Coronary artery (tissue), 2 donors: ENCODE measurements around the gene GNA14.

Experiments used
- DNase-seq: peaks from one replicate; pipeline ENCODE4 v3.0.0-alpha.2; 2017; ENCODE audit warnings: low spot score
- H3K27ac ChIP-seq, 2 donors: fragments of 200-600 bp; sonication (generic); one replicate each; pipeline ENCODE4 v1.5.1; 2016 to 2019
- H3K4me3 ChIP-seq: fragments of 200-600 bp; sonication (generic); 2 replicates; pipeline ENCODE4 v1.5.1; 2016; ENCODE audit warnings: mild to moderate bottlenecking, moderate library complexity
- TF ChIP-seq, protein P1 (sequence below): fragments of 200-600 bp; sonication (generic); IDR thresholded peaks from one replicate; pipeline ENCODE4 v1.5.1; 2019; ENCODE audit warnings: antibody characterized with exemption

GNA14 gene

GRCh38 chr9:77488439-77489126 is 159.5 kb downstream of the GNA14 start:
- DNase-seq = no peak
- Histone ChIP-seq H3K27ac (no peak overlapping the region), H3K4me3 (no peak overlapping the region)
- TF ChIP-seq, protein P1, sequence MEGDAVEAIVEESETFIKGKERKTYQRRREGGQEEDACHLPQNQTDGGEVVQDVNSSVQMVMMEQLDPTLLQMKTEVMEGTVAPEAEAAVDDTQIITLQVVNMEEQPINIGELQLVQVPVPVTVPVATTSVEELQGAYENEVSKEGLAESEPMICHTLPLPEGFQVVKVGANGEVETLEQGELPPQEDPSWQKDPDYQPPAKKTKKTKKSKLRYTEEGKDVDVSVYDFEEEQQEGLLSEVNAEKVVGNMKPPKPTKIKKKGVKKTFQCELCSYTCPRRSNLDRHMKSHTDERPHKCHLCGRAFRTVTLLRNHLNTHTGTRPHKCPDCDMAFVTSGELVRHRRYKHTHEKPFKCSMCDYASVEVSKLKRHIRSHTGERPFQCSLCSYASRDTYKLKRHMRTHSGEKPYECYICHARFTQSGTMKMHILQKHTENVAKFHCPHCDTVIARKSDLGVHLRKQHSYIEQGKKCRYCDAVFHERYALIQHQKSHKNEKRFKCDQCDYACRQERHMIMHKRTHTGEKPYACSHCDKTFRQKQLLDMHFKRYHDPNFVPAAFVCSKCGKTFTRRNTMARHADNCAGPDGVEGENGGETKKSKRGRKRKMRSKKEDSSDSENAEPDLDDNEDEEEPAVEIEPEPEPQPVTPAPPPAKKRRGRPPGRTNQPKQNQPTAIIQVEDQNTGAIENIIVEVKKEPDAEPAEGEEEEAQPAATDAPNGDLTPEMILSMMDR = no peak

GRCh38 chr9:77486968-77487367 is 161.2 kb downstream of the GNA14 start:
- H3K4me3 ChIP-seq = no peak overlapping the region
- no peak for DNase-seq
- H3K27ac ChIP-seq = no peak overlapping the region
- TF ChIP-seq, protein P1 = no peak

DNA sequence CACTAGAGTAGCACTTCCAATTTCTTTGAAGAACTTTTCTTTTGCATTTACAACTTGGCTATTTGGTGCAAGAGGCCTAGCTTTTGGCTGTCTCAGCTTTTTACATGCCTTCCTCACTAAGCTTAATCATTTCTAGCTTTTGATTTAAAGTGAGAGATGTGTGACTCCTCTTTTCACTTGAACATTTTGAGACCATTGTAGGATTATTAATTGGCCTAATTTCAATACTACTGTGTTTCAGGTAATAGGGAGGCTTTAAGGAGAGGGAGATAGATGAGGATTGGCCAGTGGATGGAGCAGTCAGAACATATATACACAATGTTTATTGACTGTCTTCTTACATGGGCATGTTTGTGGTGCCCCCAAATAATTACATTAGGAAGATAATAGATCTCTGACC is 161.7 kb downstream of the GNA14 start:
- no peak for DNase-seq
- Histone ChIP-seq H3K27ac (no peak overlapping the region), H3K4me3 (no peak overlapping the region)
- TF ChIP-seq, protein P1 = no peak

DNA sequence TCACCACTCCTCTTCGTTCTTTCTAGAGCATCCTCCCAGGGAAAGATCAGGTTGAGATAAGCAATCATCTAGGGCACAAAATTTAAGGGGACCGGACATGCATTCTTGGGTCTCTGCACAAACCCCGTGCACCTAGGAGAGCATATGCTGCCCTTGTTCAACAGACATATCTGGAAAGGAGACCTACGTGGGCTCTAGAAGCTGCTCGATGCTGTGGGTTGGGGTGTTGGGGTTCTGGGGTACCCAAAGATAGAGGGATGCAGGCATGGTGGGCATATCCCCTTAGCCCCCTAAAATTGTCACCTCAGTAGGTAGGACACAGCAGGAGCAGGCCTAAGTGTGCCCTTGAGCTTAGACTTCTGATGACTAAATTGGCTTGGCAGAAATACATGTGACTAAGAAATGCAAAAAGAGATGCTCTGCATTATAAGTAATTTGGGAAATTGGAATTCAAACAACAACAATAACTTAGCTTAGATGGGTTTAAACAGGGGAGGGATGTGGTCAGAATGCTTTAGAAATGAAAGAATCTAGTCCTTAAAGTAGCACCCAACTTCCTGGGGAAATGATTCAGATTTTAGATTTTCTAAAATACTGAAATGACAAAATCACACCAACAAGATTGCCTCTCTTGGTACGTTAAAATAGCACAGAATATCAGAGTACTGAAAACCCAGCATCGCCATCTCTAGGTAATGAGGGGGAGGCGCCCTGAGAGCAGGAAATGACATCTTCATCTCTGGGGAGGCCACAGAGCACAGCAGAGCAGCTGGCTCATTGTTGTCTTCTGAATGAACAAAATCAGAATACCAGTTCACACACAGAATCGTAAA is 172.3 kb downstream of the GNA14 start:
- peak overlapping the region in 1 of 2 donors; percentile 32 for H3K27ac ChIP-seq
- TF ChIP-seq, protein P1 = no peak
- H3K4me3 ChIP-seq = no peak overlapping the region
- DNase-seq = no peak

DNA sequence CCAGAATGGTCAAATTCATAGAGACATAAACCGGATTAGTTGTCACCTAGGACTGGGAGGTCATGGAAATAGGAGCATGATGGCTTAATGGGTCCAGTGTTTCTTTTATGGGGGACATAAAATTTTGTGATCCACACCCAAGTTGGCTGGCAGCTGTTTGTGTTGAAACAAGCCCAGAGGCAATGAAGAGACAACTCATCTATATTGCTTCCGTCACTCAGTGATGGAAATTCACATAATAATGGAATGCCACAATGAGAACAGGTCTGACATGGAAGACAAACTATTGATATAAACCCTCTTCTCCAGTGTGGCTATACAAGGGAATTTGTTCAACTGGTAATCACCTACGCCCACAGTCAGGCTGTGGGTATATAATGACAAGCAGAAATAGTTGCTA is 173.2 kb downstream of the GNA14 start:
- Histone ChIP-seq H3K4me3 (no peak overlapping the region), H3K27ac (no peak overlapping the region)
- no peak for DNase-seq
- TF ChIP-seq, protein P1 = no peak

- no peak for DNase-seq
- Histone ChIP-seq H3K27ac (no peak overlapping the region), H3K4me3 (no peak overlapping the region)
- TF ChIP-seq, protein P1 = no peak
Measured at GRCh38 chr9:77472646-77473045, 175.5 kb downstream of the GNA14 start.
